HG02642 (cell line): ENCODE results near the gene L1CAM.

ENCODE experiments used
- ATAC-seq: cut with Tn5 transposase; IDR thresholded peaks from one replicate; pipeline ENCODE4 v1.9.1; 2021; ENCODE audit warnings: mild to moderate bottlenecking; ENCODE audit not compliant: unreplicated experiment, poor library complexity

The L1CAM gene

DNA sequence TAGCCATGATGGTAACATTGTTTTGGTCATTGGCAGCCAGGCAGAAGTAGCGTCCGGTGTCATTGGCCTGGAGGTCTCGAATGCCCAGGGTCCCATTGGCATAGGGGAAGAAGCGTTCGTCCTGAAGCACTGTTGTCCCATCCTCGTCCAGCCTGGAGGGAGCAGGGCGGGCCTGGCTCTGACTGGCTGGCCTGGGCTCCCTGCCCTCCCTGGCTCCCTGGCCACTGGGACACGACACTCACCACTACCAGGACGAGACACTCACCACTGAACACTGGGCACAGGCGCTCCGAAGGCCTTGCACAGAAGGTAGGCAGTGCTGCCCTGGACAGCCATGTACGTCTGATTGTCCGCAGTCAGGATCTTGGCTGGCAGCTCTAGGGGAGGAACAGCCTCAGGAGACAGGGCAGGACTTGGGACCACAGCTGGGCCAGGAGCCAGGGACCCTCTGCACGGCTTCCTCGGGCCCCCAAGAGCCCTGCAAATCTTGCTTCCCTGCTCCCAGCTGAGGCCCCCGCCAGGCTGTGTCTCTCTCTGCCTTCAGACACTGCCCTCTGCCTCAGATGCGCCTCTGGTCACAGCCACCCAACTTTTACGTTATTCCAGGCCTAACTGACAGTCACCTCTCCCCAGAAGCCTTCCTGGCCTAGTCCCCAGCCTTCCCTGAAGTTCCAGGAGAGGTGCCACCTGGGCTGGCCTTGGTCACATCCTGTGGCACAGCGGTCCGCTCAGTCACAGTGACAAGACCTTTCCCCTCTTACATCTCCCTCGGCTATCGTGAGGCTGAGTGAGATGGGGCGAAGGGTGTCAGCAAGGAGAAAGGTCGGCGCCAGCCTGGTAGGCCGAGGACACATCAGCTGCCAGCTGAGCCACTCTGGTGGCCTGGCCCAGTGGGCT lies 17.1 kb downstream of the L1CAM start:
- no peak for ATAC-seq

DNA sequence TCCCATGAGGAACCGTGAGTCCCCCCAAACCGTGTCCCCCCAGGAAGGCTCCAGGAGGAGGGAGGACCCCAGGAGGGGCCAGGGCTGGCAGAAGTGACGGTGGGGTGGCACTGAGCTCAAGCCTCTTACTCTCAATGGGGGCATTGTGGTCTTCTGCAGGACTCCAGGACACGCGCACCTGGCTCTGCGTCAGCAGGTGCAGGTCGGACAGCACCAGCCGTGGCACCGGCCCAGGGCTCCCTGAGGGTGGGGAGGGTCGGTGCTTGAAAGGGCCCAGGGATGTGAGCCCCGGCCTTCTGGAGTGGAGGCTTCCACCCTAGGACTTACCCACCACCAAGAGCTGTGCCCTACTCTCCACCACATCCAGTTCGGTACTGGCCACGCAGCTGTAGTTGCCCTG lies 18.3 kb downstream of the L1CAM start:
- no peak for ATAC-seq

DNA sequence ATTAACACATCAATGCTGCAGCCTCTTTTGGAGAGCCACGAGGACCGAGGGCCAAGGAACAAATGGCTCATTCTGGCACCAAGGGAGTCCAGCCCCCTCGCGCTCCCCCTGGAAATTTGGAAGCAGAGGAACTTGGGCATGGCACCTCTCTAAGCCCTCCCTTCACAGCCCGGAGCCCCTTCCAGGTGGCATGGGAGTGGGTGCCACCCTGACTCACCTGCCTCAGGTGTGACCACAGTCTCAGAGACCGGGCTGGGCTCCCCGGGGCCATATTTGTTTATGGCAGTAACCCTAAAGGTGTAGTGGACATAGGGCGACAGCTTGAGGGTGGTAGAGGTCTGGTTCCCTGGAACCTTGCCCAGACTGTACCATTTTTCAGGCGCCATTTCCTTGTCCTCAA lies 18.8 kb downstream of the L1CAM start:
- no peak for ATAC-seq

DNA sequence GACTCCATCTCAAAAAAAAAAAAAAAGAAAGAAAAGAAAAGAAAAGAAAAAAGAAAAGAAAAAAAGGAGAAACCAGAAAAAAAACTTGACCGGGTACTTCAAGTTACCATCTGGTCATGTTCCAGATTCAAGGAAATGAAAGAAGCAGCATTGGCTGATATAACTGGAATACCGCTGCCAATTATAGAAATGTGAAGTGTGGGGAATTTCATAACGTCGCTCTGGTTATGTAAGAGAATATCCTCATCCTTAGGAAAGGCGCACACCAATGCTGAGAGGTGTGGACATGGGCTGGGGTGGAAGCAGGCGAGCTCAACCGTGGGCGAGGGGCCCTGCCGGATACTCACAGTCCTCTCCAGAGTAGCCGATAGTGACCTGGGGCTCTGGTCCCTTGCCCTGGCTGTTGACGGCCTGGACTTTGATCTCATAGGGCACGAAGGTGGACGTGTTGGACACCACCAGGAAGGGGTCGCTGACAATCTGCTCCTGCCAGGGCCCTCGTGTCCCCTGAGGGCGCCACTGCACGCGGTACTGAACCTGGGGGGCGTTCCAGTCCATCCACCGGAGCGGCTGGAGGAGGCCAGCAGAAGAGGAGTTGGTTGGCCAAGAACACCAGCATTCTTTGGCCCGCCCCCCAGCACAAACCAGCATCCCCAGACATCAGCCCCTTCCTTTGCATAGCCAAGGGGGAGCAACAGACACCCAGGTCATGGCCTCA lies 19.5 kb downstream of the L1CAM start:
- no peak for ATAC-seq

DNA sequence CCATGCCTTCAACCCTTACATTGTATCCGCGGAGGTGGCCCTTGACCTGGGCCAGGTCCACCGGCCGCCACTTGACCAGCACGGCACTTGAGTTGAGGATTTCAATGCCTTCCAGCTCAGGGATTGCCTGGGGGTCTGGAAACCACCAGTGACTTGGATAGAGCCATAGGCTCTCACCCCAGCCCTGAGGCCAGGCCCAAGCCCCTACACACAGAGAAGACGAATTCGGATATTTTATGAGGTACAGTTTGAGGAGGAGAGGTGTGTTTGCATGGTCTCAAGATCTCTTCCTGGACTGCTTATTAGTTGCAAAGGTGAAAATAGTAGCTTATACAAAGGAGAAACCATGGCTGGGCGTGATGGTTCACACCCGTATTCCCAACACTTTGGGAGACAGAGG lies 20.3 kb downstream of the L1CAM start:
- no peak for ATAC-seq

DNA sequence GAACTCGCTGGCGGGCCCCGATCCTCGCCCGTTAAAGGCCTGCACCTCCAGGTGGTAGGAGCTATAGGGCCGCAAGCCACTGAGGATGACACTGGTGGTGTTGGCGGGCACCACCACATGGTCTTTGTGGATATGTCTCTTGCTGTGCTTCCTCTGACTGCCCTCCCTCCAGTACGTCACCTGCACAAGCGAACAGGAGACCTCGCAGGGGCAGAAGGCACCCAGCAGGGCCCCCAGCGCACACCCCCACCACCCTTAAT lies 20.7 kb downstream of the L1CAM start:
- ATAC-seq, result no peak

DNA sequence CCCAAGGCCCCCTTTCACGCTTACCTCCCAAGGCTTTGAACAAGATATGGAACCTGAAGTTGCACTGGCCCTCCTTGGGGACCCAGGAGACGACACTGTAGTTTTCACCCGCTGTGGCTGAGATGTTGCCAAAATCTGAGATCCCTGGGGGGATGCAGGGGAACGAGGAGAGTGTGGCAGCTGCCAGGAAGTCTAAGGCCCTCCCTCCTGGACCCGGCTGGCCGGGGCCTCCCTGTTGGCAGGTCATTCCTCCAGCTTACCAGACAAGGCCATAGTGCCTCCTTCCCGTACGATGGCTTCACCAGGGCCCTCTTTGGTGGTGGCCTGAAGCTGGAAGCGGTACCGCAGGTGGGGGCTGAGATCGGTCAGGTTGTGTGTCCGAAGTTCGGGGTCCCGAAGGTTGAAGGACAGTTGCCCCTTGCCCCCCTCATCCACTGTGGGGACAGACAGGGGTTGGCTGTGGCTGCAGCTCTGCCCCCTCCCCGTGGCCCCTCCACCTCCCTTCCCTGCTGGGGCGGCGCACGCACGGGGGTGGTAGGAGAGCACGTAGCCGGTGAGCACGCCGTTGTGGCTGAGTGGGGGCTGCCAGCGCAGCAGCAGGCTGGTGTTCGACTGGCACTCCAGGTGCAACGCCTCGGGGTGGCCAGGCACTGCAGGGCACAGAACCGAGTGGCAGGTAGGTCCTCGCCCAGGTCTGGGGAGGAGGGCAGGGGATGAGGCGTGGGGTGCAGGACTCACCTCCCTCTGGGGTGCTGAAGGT lies 21.2 kb downstream of the L1CAM start:
- ATAC-seq, result no peak

DNA sequence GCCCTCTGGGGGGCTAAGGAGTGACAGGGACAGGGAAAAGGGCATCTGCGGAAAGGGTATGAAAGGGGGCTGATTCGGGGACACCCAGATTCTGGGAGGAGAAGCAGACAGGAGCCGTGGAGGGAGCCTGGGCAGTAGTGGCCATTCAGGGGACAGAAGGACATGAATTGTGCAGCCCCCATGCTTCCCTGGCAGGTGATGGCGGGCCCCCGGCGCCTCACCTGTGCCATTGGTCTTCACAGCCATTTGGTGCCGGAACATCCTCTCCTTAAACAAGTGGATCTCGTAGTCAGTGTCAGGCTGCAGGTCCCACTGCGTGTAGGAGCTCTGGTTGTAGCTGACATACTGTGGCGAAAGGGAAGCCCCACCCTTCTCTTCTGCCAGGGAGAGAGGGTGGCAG lies 21.9 kb downstream of the L1CAM start:
- no peak for ATAC-seq

DNA sequence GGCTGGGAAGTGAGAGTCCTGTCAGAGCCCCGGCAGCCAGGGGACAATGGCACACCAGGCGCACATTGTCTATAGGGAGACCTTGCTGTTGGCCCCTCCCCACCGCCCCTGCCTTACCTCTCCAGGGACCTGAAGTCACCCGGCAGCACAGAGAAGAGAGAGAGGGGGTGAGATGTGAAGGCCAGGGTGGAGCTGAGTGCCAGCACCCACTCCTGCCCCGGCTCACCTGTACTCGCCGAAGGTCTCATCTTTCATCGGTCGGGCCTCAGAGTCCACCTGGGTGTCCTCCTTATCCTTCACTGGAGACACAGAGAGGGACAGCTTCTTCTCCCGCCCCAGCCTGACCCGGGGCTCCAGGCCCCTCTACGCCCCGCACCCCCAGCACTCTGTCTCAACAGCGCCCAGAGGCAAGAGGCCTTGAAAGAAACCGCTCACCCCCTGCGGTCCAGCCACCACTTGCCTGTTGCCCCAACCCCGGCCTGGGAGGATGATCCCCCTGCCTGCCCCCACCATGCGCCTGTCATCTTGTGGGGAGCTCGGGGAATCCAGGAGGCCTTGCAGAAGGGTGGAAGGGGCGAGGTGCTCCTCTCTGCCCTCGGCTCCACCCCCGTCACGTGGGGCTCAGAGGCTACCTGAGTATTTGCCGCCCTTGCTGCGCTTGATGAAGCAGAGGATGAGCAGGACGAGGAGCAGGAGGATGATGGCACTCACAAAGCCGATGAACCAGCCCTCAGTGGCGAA lies 22.6 kb downstream of the L1CAM start:
- no peak for ATAC-seq

DNA sequence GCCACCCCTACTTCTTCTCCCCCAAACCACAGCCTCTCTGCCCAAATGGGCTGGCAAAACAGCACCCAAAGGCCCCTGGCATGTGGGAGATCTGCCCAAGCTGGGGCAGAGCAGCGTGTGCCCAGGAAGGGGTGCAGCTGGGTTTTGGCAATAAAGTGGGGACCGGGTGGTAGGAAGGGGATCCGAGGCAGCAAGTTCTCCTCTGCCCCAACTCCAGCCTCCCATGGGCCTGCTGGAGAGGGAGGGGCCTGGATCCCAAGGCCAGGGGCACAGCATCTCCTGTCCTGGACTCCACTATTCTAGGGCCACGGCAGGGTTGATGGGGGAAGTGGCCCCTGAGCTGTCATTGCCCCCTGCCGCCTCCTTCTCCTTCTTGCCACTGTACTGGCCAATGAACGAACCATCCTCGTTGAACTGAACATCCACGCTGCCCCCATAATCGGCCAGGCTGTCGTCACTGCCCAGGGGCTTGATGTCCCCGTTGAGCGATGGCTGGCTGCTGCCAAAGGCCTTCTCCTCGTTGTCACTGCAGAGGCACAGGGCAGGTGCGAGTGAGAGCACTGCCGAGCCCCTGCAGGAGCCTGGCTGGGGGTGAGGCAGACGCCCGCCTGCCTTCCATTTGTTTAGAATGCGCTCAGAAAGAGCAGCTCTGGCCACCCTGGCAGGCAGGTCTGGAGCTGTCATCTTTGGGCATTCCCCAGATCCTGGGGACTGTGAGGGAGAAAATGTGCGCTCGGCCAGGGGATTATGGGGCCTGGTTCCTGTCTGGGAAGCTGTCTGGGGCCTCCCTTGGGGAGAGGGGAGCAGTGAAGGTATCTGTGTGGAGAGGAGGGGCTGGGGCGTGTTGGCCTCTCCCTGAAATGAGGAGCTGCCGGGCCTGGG lies 23.4 kb downstream of the L1CAM start:
- ATAC-seq, result no peak

DNA sequence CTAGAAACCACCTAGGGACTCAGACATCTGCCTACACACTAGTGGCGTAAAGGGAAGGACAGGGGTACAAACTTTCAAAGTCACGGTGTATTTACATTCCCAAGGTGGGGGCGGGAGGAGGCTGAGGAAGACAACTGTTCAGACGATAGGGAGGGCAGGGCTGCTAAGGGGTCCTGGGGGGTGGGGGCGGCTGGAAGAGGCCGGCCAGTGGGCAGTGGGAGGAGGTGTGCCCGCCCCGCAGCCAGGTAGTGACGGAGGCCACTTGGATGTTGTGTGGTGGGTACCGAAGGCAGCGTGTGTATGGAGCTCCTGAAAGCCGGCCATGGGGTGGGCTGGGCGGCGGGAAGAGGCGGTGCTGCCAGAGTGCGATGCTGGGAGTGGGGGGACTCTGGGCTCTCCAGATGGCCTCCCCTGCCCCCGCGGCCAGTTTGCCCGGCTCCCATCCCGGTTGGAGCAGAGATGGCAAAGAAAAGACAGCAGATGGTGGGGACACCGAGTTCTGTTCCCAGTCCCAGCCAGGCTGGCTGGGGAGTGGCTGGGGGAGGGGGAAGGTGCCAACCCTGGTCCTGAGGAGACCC lies 24.2 kb downstream of the L1CAM start:
- no peak for ATAC-seq

DNA sequence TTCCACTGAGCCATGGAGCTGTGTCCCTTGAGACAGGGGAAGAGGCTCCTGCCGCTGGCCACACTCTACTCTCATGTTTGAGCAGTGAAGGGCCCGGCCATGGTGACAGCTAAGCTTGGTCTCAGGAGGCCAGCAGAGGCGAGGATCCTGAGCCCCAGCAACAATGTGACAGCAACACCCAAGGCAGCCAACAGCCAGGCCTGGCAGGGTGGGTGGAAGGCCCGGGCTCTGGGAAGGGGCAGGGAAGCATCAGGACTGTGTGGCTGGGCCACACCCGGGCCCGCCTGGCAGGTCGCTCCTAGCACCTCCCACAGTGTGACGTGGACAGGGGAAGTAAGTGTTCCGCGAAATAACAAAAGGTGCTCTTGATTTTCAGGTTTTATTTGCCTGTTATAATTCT lies 24.8 kb downstream of the L1CAM start:
- no peak for ATAC-seq

DNA sequence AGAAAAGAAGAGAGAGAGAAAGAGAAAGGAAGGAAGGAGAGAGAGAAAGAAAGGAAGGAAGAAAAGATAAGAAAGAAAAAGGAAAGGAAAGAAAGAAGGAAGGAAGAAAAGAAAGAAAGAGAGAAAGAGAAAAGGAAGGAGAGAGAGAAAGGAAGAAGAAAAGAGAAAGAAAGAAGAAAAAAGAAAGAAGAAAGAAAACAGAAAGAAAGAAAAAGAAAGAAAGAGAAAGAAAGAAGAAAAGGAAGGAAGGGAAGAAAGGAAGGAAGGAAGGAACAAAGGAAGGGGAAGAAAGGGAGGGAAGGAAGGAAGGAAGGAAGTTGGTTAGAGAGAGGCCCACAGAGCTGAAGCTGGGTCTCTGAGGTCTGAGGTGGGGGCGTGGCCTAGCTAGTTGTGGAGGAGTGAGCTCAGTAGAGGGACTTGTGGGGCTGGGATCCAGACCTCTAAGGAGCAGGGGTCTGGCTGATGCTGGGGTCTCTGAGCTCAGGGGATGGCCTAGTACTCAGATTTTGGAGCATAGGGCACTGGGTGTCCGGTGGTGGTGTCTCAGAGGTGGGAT lies 28.5 kb downstream of the L1CAM start:
- ATAC-seq, result no peak

DNA sequence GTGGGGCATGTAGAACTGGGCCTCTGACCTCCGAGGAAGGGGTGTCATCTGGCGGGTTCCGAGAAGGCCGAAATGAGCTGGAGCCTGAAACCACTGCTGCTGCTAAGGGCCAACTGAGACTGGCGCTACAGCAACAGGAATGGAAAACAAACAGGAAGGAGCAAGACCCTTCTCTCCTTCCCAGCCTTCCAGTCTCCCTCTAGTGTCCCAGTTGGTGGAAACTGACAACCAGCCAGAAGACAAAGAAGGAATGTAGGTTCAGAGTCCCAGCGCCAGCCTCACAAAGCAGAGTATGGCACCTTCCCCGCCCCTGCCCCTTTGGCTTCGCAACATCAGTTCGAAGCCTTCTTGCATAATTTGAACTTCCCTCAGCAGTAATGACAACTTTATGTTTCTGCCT lies 31.3 kb downstream of the L1CAM start:
- no peak for ATAC-seq

DNA sequence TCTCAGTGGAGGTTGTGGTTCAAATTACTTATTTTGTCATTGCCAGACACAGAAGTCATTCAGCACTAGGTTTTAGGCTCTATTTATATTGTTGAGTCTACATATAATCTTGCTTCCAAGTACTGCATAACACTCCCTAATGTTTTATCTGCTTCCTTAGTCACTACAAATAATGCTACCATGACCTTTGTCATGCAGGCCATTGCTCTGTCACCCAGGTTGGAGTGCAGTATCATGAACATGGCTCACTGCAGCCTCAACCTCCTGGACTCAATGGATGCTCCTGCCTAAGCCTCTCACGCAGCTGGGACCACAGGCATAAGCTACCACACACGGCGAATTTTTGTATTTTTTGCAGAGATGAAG lies 32.1 kb downstream of the L1CAM start:
- ATAC-seq, result no peak

DNA sequence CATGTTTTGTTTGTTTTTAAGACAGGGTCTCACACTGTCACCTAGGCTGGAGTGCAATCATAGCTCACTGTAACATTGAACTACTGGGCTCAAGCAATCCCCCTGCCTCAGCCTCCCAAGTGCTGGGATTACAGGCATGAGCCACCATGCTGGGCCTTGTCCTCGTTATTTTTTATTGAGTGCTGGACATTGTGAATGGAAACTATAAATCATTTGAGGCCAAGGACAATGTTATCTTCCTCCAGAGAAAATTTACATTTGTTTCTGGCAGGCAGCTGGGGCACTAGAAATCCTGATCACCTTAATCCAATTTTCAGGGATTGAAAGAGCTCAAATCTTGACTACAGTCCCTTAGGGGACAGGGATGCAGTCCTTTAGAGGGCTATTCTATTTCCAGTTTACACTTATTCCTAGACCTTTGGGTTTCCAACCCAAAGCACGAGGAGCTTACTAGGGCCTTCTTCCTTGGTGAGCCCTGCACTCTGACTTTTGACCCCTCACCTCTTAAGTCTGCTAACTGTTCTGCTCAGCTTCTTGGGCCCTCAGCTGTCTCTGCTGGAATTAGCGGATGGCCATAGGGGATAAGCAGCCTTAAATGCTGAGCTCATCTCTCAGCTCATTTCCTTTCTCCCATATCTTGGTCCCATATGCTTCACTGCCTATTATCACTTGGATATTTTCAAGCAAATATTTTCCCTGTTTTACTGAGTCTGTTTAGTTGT lies 32.6 kb downstream of the L1CAM start:
- ATAC-seq, result no peak

DNA sequence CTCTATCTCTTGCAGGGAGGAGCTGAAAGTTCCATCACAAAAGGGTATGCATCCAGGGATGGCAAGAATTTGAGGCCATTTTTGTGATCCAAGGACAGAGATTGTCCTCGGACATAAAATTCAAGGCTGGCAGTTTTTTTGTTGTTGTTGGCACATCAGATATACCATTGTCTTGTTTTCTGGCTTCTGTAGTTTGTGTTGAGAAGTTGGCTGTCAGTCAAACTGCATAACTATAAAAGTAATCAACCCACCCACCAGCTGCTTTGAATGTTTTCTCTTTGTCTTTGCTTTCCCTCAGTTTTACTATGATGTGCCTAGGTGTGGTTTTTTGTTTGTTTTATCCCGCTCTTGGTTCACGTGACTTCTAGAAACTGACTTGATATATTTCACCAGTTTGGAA lies 34.0 kb downstream of the L1CAM start:
- no peak for ATAC-seq

DNA sequence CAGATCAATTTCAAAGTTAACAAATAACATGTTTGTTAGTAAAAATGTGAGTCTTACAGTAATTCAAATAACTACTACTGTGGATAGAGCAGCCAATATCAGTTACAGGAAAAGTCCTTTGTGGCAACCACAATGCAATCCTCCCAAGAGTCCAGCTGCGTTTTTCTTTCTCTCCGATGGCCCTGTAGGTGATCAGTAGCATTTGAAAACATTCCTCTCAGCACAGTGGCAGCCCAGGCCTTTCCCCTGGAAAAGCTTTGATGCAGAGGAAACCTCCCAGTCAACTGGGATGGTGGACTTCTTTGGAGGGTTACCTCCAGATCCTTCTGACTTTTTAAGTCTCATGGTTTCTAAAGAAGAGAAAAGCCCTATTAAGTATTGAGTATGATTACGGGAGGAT lies 37.6 kb downstream of the L1CAM start:
- no peak for ATAC-seq

DNA sequence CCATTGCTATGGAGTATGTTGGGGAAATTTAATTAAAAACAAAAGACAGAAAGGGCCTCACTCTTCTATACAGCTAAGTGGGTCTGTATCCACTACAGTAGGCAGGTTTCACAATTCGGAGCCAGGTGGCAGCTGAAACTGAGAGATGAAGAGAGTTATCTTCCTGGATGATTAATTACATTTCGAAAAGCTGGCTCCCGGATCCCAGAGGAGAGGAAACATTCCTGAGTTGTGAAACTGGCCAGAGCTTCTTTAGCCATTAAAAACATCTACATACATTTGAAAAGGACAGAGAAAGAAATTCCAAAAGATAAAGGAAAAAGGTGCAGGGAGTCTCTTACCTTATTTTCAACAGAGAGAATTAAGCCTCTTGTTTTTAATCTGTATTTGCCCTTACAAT lies 40.1 kb downstream of the L1CAM start:
- ATAC-seq, result no peak
